Right atrium auricular region (tissue), 2 donors: ENCODE measurements around the gene AHNAK. TPM values are rescaled to one million over a fixed set of nuclear protein-coding genes. Genes with fewer than 3 reads are reported as not detected.

Source experiments
- DNase-seq: peaks from one replicate; pipeline ENCODE4 v3.0.0-alpha.2; 2019; ENCODE audit warnings: low spot score
- H3K27ac ChIP-seq, 2 donors: fragments of 200-600 bp; sonication (generic); 1 replicate in 1 of 2; 2 replicates in 1 of 2; pipeline ENCODE4 v1.5.1; 2016 to 2019
- H3K27me3 ChIP-seq, 2 donors: fragments of 200-600 bp; sonication (generic); one replicate each; pipeline versions ENCODE4 v1.5.1 to v1.6.0; 2017 to 2019
- H3K36me3 ChIP-seq: fragments of 200-600 bp; sonication (generic); one replicate; pipeline ENCODE4 v1.5.1; 2016
- H3K4me1 ChIP-seq, 2 donors: fragments of 200-600 bp; sonication (generic); one replicate each; pipeline versions ENCODE4 v1.5.1 to v1.6.0; 2017 to 2019
- H3K4me3 ChIP-seq, 2 donors: fragments of 200-600 bp; sonication (generic); 1 replicate in 1 of 2; 2 replicates in 1 of 2; pipeline ENCODE4 v1.5.1; 2017 to 2019; ENCODE audit warnings: mild to moderate bottlenecking in 1 of 2, moderate library complexity in 1 of 2
- H3K9me3 ChIP-seq, 2 donors: fragments of 200-600 bp; sonication (generic); one replicate each; pipeline ENCODE4 v1.5.1; 2019
- total RNA-seq, 2 donors: library from RNA; depleted of rRNA; stranded (reverse); fragments of >200 nt; gene quantifications; one replicate each; pipeline ENCODE4 v1.1.0, GENCODE V29; 2016
- TF ChIP-seq, protein P1 (sequence below), 2 donors: fragments of 200-600 bp; sonication (generic); IDR thresholded peaks; one replicate each; pipeline ENCODE4 v1.5.1; 2019; ENCODE audit warnings: antibody characterized with exemption in 2 of 2

The AHNAK gene
- total RNA-seq, 2 donors from 2014 or later, result 270 to 441 TPM

GRCh38 chr11:62578541-62578940 is 31.9 kb upstream of the AHNAK start:
- H3K27ac ChIP-seq, result no peak overlapping the region
- H3K4me1 ChIP-seq, result peaks cover 0 to 25% of the 10 kb centered on the region in 2 donors
- TF ChIP-seq, protein P1, sequence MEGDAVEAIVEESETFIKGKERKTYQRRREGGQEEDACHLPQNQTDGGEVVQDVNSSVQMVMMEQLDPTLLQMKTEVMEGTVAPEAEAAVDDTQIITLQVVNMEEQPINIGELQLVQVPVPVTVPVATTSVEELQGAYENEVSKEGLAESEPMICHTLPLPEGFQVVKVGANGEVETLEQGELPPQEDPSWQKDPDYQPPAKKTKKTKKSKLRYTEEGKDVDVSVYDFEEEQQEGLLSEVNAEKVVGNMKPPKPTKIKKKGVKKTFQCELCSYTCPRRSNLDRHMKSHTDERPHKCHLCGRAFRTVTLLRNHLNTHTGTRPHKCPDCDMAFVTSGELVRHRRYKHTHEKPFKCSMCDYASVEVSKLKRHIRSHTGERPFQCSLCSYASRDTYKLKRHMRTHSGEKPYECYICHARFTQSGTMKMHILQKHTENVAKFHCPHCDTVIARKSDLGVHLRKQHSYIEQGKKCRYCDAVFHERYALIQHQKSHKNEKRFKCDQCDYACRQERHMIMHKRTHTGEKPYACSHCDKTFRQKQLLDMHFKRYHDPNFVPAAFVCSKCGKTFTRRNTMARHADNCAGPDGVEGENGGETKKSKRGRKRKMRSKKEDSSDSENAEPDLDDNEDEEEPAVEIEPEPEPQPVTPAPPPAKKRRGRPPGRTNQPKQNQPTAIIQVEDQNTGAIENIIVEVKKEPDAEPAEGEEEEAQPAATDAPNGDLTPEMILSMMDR (IDR thresholded peaks at IDR 0.05), result no peak
- H3K9me3 ChIP-seq, result no peaks in the 10 kb centered on the region
- DNase-seq, result no peak
- H3K36me3 ChIP-seq, result peaks cover 41% of the 10 kb centered on the region
- H3K27me3 ChIP-seq, result no peaks in the 10 kb centered on the region
- no peak overlapping the region for H3K4me3 ChIP-seq

DNA sequence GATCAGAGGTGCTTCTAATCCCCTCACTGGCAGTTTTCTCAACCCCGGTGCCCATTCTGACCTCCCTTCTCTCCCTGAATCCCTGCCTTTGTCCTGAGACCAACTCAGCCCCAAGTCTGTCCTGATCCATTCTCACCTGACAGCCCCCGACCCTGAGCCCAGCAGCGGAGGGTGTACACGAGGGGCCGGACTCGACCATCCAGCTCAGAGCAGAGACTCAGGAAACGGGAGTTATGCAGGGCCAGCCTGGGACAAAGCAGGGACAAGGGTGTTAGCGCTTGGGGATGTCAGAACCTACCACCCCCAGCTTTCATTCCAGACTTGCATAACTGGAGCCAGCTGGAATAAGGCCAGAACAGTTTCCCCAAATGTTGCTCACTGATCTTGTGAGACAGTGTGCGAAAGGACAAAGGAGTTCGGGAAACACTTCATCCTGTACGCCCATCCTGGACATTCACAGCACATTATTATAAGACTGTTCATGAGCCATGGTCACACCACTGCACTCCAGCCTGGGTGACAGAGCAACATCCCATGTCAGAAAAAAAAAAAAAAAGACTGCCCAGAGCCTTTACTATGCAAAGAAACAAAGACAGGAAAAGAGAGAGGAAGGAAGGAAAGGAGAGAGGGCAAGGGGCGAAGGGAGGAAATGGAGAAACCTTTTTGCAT is 30.6 kb upstream of the AHNAK start:
- Histone ChIP-seq H3K9me3 (no peaks in the 10 kb centered on the region), H3K27me3 (no peaks in the 10 kb centered on the region), H3K36me3 (peaks cover 42% of the 10 kb centered on the region), H3K27ac (peak overlapping the region; percentile 91 to 96), H3K4me1 (peaks cover 0 to 34% of the 10 kb centered on the region in 2 donors), H3K4me3 (no peak overlapping the region)
- TF ChIP-seq, protein P1 (IDR thresholded peaks at IDR 0.05), result no peak
- DNase-seq, result peak; percentile 66

- peak overlapping the region; percentile 91 to 96 for H3K27ac ChIP-seq
- peaks cover 0 to 36% of the 10 kb centered on the region in 2 donors for H3K4me1 ChIP-seq
- TF ChIP-seq, protein P1 (IDR thresholded peaks at IDR 0.05), result no peak
- H3K4me3 ChIP-seq, result peak overlapping the region in 1 of 2 donors; percentile 85
- H3K36me3 ChIP-seq, result peaks cover 46% of the 10 kb centered on the region
- no peak for DNase-seq
- H3K9me3 ChIP-seq, result no peaks in the 10 kb centered on the region
- H3K27me3 ChIP-seq, result no peaks in the 10 kb centered on the region
Observed at GRCh38 chr11:62575837-62576236, 29.2 kb upstream of the AHNAK start.

GRCh38 chr11:62575156-62575555 is 28.6 kb upstream of the AHNAK start:
- H3K36me3 ChIP-seq, result peaks cover 49% of the 10 kb centered on the region
- peak overlapping the region; percentile 43 to 85 for H3K4me3 ChIP-seq
- H3K4me1 ChIP-seq, result peaks cover 0 to 36% of the 10 kb centered on the region in 2 donors
- no peaks in the 10 kb centered on the region for H3K27me3 ChIP-seq
- DNase-seq, result no peak
- H3K9me3 ChIP-seq, result no peaks in the 10 kb centered on the region
- TF ChIP-seq, protein P1 (IDR thresholded peaks at IDR 0.05), result no peak
- peak overlapping the region; percentile 91 to 96 for H3K27ac ChIP-seq

- peak overlapping the region; percentile 91 to 96 for H3K27ac ChIP-seq
- H3K9me3 ChIP-seq, result no peaks in the 10 kb centered on the region
- H3K27me3 ChIP-seq, result no peaks in the 10 kb centered on the region
- DNase-seq, result no peak
- TF ChIP-seq, protein P1 (IDR thresholded peaks at IDR 0.05), result no peak
- H3K4me1 ChIP-seq, result peaks cover 0 to 43% of the 10 kb centered on the region in 2 donors
- peak overlapping the region; percentile 43 to 85 for H3K4me3 ChIP-seq
- H3K36me3 ChIP-seq, result peaks cover 50% of the 10 kb centered on the region
Observed at GRCh38 chr11:62574363-62575071, 27.9 kb upstream of the AHNAK start.
